Measurements from ENCODE around the gene SERPINB8.

SERPINB8 gene

DNA sequence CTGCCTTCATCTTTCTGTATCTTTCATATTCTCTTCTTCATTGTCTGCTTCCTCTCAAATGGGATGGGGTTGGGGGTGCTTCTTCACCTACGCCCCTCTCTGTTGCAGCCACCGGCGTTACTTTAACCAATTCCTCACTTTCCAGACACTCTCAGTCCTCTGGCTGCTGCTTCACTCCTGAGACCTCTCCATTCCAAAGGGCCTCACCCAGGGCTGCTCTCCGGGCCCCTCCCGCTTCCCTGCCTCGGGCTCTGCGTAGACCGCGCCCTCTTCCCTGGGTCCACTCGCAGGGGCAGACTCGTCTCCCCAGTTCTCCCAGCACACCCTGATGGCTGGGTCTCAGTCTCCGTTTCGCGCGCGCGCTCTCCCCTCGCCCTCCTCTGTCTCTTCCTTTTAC is 926 bp downstream of the SERPINB8 start:
- no peak for DNase-seq

DNA sequence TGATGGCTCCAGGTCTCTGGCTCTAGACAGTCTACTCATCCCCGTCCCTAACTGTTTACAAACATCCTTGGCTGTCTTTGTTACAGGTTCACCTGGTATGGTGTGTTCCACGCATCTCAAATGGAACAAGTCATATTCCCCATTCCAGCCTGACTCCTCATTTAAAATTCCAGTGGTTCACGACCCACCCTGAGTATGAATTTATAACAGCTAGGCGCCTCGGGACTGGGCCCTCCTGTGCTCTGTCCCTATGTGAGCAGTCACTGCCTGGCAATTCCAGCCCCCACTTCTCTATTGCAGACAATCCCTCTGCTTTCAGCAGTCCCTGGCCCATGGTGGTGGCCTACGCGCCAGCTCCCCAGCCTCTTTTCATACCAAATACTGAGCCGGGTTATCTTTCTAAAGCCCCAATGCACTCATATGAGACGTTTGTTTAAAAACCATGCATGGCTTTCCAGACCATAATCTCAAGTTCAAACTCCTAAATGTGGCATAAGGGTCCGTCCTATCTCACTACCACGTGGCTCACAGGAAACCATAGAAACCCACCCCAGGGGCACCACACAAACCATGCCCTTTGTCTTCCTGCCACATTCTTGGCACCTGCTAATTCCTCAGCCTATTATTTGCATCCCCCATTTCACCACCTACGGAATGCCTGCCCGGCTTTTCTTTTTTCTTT is 1.6 kb downstream of the SERPINB8 start:
- DNase-seq, result no peak

DNA sequence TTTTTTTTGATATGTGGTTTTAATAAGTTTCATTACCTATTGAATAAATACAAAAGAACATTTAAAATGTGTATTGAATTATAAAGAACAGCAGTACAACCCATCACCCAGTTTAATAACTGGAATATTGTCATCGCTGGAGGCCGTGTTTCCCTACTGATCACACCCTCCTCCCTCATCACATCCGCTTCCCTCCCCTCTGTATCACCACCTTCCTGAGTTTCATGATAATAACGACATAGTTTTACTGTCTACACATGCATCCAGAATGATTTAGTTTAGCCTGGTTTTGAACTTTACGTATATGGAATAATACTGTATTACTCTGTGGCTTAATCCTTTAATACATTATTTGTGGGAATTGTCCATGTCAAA is 2.1 kb downstream of the SERPINB8 start:
- no peak for DNase-seq

DNA sequence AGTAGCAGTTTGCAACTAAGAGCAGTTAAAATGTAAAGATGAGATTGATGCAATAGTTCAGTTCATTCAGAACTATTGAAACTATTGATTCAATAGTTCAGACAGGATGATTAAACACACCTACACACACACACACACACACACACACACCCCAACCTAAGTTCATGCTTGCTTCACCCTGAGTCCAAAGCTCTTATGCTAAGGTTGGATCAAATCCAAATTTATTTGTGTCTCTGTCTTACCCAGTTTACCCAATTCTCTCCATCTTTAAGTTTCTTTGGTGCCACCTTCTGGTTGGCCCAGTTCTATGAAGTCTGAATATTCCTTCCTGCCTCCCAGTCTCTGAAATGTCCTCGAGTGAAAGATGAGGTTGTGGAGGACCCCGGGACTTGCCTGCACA is 5.1 kb downstream of the SERPINB8 start:
- no peak for DNase-seq

DNA sequence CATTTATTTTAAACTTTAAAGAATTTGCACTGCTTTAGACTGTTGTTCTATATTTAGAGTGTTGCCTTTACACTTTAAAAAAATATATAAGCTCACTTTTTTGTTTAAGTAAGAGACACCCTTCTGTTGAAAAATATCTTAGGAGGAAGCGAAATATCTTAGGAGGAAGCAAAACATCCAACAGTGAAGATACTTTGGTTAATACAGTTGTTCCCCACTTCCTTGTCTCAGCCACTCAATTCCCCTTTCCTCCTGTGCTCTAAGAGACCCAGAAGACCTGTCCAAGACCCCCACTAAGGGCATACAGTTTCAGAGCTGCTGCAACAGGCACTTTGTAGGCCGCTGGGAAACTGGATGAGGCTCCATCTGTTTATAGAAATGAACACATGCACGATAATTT is 5.7 kb downstream of the SERPINB8 start:
- DNase-seq, result no peak

DNA sequence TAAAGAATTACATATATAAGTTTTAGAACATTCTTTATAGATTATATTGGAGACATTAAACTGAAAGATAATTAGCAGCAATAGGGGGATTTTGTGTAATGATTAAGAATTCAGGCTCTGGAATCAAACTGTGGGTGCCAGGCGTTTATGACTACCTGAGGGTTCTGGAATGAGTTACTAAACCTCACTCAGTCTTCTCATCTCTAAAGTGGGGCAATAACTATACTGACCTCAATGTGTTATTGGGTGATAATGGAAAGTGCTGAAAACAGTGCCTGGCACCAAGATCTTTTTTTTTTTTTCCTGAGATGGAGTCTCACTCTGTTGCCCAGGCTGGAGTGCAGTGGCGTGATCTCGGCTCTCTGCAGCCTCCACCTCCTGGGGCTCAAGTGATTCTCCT is 7.2 kb downstream of the SERPINB8 start:
- DNase-seq, result no peak

DNA sequence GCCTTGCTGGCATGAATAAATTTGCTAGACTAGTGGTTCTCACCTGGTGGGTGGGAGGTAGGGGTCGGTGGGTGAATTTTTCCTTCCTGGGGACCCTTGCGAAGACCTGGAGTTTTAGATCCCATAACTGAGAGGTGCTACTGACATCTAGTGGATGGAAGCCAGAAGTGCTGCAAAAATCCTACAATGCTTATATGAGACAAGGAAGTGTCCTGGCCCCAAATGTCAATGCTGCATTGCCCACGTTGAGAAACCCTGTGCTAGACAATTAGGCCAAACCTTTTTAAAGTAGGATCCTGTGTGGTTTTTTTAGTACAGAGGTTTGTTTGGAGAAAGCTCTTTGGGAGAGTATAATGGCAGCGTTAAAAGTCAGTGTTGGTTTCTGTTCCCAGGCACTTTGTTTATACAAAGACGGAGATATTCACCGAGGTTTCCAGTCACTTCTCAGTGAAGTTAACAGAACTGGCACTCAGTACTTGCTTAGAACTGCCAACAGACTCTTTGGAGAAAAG is 9.6 kb downstream of the SERPINB8 start:
- peak; percentile 21 for DNase-seq

DNA sequence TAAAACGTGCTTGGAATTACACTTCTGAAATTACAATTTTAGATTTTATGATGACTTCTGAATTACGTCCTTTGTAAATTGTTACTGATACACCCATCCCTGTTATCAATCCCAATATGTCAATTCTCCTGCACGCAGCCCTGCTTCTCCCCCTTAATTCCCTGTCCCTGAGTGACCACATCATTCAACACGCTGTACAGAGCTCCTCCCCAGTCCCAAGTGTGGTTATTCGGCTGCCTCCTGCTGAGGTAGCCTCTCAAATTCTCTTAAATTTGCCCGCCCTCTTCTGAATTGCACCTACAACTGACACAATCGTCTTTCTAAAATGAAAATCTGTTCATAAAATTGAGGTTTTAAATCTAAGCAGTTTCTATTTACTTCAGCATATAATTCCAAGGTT is 10.1 kb downstream of the SERPINB8 start:
- no peak for DNase-seq

DNA sequence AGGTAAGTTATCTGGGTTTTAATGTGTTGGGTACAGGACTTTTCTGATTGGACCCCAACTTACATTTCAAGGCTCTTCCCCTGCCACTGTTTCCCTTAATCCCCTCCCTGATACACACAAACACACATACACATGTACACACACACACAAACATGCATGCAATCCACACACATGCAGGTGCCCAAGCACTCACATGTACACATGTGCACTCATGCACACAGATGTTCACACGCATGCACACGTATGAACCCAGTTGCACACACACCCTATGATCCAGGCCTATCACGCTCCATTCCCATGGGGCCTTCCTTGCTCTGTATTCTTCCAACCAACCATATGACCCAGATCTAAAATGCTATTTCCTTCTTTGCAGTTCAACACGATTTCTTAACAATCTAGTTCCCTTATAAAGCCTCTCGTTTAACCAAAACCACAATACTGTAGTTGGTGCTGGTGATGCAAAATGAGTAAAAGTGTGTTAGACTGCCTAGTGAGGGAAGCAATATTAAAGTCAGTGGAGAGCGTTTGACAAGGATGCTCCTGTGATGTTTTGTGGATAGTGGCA is 11.1 kb downstream of the SERPINB8 start:
- DNase-seq, result no peak

DNA sequence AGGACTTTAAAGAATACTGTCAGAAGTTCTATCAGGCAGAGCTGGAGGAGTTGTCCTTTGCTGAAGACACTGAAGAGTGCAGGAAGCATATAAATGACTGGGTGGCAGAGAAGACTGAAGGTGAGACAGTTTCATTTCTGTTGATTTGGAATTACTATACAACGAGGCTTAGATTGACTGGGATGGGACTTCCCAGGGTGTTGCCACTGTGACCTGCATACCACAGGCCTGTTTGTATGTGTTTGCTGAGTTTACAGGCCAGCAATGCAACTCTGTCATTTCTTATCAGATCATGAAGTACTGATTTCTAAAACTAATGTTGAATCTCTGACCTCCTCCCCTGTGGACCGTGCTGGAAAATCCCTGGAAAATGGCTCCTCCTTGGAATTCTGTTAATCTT is 11.8 kb downstream of the SERPINB8 start:
- DNase-seq, result no peak

DNA sequence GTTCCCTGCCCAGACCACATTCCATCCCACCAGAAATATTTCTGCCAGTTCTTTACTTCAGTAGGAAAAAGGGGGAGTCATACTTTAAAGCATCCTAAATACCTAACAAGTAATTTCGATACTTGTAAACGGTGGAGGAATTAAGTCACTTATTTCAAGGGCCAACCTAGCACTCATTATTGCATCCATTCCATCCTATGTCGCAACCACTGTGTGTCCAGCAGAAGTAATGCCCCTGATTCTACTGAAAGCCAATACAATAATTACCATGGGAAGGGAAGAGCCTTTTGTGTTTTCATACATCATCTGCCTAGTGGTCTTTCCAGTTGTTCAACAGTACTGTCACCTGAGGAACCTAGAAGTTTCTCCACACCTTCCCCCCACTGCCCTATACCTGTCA is 12.5 kb downstream of the SERPINB8 start:
- no peak for DNase-seq

DNA sequence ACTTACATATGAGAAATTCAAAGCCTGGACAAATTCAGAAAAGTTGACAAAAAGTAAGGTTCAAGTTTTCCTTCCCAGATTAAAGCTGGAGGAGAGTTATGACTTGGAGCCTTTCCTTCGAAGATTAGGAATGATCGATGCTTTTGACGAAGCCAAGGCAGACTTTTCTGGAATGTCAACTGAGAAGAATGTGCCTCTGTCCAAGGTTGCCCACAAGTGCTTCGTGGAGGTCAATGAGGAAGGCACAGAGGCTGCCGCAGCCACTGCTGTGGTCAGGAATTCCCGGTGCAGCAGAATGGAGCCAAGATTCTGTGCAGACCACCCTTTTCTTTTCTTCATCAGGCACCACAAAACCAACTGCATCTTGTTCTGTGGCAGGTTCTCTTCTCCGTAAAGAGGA is 17.0 kb downstream of the SERPINB8 start:
- DNase-seq, result no peak

DNA sequence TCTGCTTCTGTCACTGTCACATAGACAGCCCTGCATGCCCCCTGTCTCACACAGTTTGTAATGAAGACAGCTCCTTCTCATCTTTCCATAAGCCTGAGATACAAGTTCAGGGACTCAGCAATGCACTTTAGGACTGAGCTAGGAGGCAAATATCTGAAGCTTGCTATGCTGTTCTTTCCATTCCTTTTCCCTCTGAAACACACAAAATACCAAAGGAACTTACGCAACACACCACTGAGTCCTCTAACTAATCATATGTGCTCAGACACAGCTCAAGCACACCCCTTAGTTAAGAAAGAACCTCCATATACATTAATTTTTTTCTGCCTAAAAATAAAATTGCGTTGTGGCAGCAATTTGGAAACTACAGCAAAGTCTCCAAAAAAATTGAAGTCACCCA is 17.9 kb downstream of the SERPINB8 start:
- no peak for DNase-seq

DNA sequence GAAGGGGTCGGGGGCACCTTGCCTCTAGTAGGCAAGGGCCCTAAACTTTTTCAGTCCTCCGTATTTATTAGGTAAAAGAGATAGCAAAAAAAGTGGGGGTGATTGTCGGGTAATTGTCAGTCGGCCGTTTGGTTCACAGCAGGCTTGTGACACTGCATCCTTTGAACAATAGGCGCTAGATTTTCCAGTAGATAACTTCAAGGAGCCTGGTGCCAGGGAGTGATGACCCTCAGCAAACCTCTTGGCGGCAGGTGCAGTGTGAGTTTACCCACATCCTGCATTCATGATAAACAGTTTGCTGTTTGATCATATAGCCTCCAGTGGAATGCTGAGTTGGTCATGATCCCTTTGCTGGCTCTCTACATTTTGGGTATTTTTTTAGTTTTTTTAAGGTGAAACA is 22.9 kb downstream of the SERPINB8 start:
- no peak for DNase-seq

DNA sequence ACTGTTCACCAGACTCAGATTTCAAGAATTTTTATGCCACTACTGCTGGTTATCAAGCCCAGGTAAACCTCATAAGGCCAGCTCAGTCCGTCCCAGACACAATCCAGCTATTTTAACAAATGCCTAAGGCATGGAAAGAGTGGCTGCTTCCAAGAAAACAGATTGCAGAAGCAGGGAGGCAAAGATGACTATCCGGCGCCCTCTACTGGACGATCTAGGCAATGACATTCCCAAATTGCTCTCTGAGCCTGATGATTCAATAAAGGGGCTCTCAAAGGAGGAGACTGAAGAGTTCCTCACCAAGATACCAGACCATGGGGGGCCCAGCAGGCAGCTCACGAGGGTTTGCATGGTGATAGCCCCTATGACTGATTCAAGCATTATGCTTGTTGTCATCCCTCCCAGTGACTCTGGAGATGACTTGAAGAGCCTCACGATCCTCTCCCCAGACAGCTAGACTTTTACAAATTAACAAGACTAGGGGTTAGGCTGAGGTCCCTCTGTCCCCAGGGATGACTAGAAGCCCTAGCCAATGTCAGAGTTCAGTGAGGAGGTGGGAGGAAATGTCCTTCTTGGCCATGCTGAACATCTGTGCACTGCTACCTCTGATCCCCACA is 25.0 kb downstream of the SERPINB8 start:
- peak; percentile 18 for DNase-seq

DNA sequence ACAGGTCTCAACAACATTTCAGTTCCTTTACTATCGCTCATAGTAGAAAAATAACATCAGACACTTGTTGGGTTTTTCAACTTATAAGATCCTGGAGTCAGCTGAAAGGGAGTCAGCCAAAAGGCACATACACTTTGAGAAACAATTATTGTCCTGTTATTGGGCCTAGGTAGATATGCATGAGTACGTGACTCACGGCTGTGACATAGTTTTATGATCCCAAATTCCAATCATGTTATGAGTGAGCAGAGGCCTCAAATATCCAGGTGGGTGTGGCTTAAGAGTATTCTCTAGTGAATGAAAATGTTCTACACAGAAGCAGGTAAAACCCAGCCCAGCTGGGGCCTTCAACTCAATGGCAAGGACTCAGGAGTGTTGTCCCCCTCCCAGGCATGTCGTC is 27.2 kb downstream of the SERPINB8 start:
- DNase-seq, result no peak

DNA sequence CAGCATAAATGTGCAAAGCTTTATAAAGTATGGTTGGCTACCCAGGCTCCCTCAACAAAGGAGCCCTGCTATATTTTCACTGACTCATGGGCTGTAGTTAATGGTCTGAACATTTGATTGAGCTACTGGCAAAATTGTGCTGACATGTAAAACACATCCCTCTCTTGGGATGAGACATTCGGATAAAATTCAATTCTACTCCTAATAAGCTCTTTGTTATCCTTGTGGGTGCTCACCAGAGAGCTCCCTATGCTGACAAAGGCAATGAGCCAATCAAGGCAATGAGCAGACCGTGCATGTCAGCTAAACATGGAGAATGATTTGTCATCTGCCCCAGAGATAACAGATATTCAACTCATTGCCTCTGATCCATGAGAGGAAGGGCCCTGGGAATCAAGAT is 27.7 kb downstream of the SERPINB8 start:
- DNase-seq, result no peak

DNA sequence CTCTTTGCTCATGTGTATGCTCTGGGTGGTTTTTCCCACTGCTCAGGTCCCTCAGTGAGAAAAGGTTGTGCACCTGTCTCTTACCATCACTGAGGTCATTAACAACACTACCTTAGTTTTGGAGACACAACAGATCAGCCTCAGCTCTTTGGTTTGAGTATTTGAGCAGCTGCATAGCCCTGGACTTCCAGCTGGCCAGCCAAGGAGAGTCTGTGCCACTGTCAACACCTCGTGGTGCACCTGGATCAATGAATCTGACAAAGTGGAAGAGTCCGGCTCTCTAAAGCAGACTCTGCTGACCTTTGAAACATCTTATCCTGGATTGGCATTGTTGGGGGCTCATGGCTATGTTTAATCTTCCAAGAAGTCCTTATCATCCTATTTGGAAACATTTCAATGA is 30.0 kb downstream of the SERPINB8 start:
- no peak for DNase-seq

DNA sequence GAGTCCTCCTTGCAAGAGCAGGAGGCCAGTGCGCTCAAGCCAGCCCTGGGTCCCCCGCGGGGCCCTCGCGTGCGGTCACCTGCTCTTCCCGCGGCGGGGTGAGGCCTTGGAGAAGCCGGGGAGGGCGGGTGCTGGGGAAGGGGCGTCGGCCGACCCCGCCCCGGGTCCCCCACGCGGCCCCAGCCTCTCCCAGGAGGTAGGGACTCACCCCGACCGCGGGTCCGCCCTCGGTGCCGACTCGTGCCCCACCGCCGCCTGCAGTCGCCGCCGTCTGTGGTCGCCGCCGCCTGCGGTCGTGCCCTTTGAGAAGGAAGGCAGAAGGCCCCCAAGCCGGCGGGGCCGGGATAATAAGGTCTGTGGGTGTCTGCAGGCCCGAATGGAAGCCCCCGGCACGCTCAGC is 32.7 kb downstream of the SERPINB8 start:
- no peak for DNase-seq

DNA sequence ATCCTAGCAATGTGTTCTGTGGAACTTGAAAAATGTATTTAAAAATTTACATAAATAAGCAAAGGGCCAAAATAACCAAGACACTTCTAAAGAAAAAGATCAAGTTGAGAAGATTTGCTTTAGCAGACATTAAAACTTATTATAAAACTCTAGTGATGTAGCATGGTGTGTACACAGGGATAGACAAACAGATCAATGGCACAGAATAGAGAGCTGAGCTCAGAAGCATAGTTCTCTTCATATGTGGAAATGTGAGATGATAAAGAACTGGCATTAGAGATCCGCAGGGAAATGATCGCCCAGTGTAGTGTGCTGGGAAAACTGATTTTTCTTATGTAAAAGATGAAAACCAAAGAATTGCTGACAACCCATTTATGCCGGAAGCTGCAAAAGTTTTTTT is 39.4 kb downstream of the SERPINB8 start:
- DNase-seq, result no peak

DNA sequence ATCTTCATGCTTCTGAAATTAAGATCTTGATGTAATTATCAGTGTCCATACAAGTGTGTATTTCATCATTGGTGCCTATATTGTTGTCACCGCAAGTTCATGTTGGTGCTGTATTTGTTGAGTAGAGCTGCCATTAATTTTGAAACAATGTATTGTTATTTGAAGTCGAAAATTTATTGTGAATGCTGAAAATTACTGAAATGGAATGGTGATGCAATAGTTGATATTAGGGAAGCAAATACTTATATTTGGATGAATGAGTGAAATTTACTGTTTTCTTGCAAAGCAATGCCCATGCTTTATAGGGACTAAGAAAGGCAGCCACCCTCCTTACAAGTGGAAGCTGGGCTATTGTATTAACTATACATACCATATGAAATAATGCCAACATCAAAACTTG is 41.6 kb downstream of the SERPINB8 start:
- DNase-seq, result no peak

DNA sequence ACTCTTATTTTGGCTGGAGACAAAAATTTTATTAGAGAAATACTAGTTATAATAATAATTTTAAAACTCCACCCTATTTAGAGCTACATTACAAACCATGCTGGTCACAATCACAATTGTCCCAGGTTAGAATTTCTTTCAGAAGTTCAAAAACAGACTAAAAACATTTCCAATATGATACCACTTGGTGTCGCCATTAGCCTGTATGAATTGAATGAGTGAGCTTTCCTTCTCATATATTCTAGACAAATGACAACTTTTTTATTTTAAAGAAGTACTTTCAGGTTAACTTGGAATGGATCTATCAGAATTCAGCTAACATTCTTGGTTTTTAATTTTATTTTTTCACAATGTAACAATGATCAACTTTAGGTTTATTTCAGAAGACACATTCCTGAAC is 48.0 kb downstream of the SERPINB8 start:
- no peak for DNase-seq

DNA sequence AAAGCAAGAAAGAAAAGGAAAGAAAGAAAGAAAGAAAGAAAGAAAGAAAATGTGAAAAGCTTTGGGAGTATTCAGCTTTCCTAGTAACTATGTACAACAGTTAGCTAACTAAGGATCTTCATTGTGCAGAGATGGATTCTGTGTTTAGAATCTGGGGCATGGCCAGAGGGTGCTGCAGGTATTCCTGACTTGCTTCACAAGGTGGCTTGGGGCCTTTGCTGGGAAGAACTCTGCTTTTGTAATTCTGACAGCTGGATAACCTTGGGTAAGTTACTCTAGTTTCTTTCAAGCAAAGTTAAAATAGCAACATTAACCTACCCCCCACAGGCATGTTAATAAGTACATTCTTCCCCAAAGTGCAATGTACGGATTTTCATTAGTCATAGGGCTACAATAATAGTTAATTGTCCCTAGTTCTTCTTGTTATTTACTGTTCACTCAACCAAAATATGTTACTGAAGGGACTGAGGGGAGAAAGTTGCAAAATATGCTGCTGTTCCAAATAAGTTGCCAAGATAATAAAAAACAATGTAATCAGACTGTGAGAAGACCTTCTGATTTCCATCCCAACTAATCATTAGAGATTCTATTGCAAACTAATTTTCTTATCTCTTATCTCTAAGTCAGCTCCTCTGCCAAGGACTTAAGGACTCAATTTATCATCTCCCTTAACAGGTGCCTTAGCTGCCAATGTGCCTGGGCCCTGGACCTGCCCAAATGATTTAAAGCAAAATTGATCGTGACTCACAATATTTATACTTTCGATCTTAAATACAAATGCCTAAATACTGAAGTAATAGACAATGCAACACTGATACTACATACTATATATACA is 50.3 kb downstream of the SERPINB8 start:
- no peak for DNase-seq

DNA sequence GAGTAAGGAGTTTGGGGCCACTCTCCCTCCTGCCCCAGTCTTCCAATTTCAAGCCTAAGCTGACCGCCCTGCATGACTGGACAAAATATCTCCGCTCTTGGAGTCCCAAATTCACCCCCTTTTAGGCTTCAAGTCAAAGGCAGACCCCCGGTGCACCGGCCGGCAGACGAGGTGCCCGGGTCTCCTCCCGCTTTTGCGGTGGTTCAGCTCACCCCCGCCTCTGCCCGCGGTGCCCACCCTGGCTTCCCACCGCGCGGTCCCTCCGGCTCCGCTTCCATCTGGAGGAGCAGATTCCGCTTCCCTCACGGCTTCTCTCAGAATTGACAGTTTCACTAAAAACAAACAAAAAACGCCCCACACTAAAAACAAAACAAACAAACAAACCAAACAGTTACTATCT is 56.5 kb downstream of the SERPINB8 start:
- no peak for DNase-seq

Data from GDM1 (cell line).